Prostate gland (tissue), 2 donors: ENCODE results near the gene HMX1. TPM values are rescaled to one million over a fixed set of nuclear protein-coding genes. Genes with fewer than 3 reads are reported as not detected.

Experiments
- DNase-seq: peaks from one replicate; pipeline ENCODE4 v3.0.0-alpha.2; 2019; ENCODE audit warnings: low spot score
- H3K27ac ChIP-seq, 2 donors: fragments of 200-600 bp; sonication (generic); 2 replicates each; pipeline ENCODE4 v1.5.1; 2017 to 2019
- H3K27me3 ChIP-seq: fragments of 200-600 bp; sonication (generic); replicated peaks from 2 replicates; pipeline ENCODE4 v1.5.1; 2019; ENCODE audit not compliant: insufficient read depth
- H3K36me3 ChIP-seq, 2 donors: fragments of 200-600 bp; sonication (generic); 1 replicate in 1 of 2; 2 replicates in 1 of 2; pipeline versions ENCODE4 v1.5.1 to v1.8.1; 2017 to 2019
- H3K4me1 ChIP-seq: fragments of 200-600 bp; sonication (generic); replicated peaks from 2 replicates; pipeline ENCODE4 v1.5.1; 2019
- H3K4me3 ChIP-seq, 2 donors: fragments of 200-600 bp; sonication (generic); 2 replicates each; pipeline ENCODE4 v1.5.1; 2017 to 2019
- H3K9me3 ChIP-seq: fragments of 200-600 bp; sonication (generic); 2 replicates; pipeline ENCODE4 v1.5.1; 2017
- POLR2A ChIP-seq: fragments of 450-650 bp; IDR thresholded peaks from one replicate; pipeline ENCODE4 v1.6.1; 2016; ENCODE audit warnings: antibody characterized with exemption, mild to moderate bottlenecking
- POLR2AphosphoS5 ChIP-seq: sonication (generic); formaldehyde crosslinking; IDR thresholded peaks from one replicate; pipeline ENCODE4 v1.6.1; 2017; ENCODE audit warnings: antibody characterized with exemption
- WGBS: methylation state at CpG from one replicate; pipeline ENCODE4 v1.1.5; 2018; 5-methylcytosine and 5-hydroxymethylcytosine counted together
- intact Hi-C: fragments of 100-400 bp; cut with DNase I; formaldehyde crosslinking; loops from one replicate; pipeline ENCODE4 v1.14.2; 2022
- total RNA-seq, 2 donors: library from RNA; depleted of rRNA; stranded (reverse); fragments of >200 nt; gene quantifications; one replicate each; pipeline ENCODE4 v1.1.0, GENCODE V29; 2016
- TF ChIP-seq, protein P1 (sequence below), 4 experiments: fragments of 200-600 bp in 2 of 4; fragments of 450-650 bp in 2 of 4; sonication (generic) in 2 of 4; IDR thresholded peaks; 1 replicate in 3 of 4; 2 replicates in 1 of 4; pipeline ENCODE4 v1.5.1; 2016 to 2019; ENCODE audit warnings: antibody characterized with exemption in 4 of 4, mild to moderate bottlenecking in 2 of 4, moderate library complexity in 2 of 4

The HMX1 gene
- total RNA-seq, 2 donors from 2014 or later = 5.3 TPM; not detected in 1

GRCh38 chr4:8837181-8837841 is 34.3 kb downstream of the HMX1 start:
- intact Hi-C loops = no loop called here
- H3K36me3 ChIP-seq = no peaks in the 10 kb centered on the region
- no peaks in the 10 kb centered on the region for H3K4me1 ChIP-seq
- H3K27ac ChIP-seq = no peak overlapping the region
- H3K4me3 ChIP-seq = no peak overlapping the region
- TF ChIP-seq POLR2A (no peak), POLR2AphosphoS5 (no peak)
- TF ChIP-seq, protein P1, sequence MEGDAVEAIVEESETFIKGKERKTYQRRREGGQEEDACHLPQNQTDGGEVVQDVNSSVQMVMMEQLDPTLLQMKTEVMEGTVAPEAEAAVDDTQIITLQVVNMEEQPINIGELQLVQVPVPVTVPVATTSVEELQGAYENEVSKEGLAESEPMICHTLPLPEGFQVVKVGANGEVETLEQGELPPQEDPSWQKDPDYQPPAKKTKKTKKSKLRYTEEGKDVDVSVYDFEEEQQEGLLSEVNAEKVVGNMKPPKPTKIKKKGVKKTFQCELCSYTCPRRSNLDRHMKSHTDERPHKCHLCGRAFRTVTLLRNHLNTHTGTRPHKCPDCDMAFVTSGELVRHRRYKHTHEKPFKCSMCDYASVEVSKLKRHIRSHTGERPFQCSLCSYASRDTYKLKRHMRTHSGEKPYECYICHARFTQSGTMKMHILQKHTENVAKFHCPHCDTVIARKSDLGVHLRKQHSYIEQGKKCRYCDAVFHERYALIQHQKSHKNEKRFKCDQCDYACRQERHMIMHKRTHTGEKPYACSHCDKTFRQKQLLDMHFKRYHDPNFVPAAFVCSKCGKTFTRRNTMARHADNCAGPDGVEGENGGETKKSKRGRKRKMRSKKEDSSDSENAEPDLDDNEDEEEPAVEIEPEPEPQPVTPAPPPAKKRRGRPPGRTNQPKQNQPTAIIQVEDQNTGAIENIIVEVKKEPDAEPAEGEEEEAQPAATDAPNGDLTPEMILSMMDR (IDR thresholded peaks at IDR 0.05) = no peak
- H3K27me3 ChIP-seq = no peaks in the 10 kb centered on the region
- DNase-seq = no peak
- H3K9me3 ChIP-seq = no peaks in the 10 kb centered on the region
- 49% methylated on average over 18 of the region's 19 CpGs for WGBS

DNA sequence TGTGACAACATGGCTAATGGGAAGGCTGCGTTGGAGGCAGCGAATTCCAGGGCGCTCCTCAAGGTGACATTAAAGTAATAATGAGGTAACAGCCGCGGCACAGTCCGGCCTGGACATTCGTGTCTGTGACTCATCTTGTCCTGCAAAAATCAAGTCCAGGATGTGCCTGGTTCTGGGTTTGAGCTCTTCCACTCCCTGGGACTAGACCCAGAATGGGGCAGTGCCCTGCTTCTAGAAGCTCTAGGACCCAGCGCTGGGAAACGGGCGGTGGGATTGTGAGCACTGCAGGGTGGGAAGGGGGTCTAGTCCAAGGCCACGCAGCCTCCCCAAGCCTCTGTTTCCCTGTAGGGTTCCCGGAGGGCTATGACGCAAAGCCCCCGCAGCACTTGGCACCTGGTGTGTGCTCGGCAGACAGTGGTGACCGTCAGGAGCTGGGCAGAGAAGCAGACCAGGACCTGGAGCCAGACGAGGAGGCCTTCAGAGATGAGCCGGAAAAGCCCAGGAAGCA is 34.9 kb downstream of the HMX1 start:
- TF ChIP-seq, protein P1 (IDR thresholded peaks at IDR 0.05) = no peak
- no peak for TF ChIP-seq POLR2AphosphoS5
- TF ChIP-seq POLR2A = no peak
- Histone ChIP-seq H3K27me3 (no peaks in the 10 kb centered on the region), H3K27ac (no peak overlapping the region), H3K36me3 (no peaks in the 10 kb centered on the region), H3K4me1 (no peaks in the 10 kb centered on the region), H3K4me3 (no peak overlapping the region), H3K9me3 (no peaks in the 10 kb centered on the region)
- intact Hi-C loops = no loop called here
- DNase-seq = no peak
- WGBS = 89% methylated on average over 18 of the region's 18 CpGs

DNA sequence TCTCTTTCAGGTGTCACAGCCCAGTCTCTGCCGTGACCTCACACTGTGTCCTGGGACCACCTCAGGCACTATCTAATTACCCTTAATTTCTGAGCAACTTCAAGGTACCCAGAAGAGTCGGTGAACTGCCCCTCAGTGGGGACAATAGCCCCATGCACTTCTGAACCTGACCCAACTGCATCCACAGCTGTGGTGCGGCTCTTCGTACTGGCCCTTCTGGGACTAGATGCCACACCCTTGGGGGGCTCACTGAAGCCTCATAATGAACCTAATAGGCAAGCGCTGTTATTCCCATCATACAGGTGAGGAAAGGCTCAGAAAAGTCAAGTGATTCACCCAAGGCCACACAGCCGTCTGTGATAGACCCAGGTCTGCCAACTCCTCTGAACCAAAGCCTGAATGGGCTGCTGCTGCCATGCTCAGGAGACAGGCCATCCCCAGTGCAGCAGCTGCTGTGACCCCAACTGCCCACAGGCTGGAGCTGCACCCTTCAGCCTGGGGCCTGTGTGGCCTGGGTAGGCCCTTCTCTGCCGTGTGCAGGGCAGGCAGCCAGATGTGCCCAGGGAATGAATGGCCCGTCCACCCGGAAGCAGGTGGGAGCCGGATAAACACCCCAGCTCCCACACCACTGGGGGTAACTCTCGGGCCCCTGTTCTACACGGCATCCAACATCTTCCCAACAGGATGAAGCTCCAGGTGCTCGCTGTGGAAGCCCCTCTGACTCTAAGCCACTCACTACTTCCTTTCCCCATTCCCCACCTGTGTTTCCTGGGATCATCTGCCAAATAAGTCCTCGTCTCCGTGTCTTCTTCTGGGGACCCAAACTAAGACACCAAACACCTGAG is 35.9 kb downstream of the HMX1 start:
- no peak overlapping the region for H3K27ac ChIP-seq
- H3K36me3 ChIP-seq = no peaks in the 10 kb centered on the region
- no peaks in the 10 kb centered on the region for H3K27me3 ChIP-seq
- intact Hi-C loops = no loop called here
- H3K4me1 ChIP-seq = no peaks in the 10 kb centered on the region
- no peak overlapping the region for H3K4me3 ChIP-seq
- DNase-seq = no peak
- WGBS = 86% methylated on average over 15 of the region's 15 CpGs
- H3K9me3 ChIP-seq = no peaks in the 10 kb centered on the region
- TF ChIP-seq, protein P1 (IDR thresholded peaks at IDR 0.05) = no peak
- no peak for TF ChIP-seq POLR2A
- no peak for TF ChIP-seq POLR2AphosphoS5

DNA sequence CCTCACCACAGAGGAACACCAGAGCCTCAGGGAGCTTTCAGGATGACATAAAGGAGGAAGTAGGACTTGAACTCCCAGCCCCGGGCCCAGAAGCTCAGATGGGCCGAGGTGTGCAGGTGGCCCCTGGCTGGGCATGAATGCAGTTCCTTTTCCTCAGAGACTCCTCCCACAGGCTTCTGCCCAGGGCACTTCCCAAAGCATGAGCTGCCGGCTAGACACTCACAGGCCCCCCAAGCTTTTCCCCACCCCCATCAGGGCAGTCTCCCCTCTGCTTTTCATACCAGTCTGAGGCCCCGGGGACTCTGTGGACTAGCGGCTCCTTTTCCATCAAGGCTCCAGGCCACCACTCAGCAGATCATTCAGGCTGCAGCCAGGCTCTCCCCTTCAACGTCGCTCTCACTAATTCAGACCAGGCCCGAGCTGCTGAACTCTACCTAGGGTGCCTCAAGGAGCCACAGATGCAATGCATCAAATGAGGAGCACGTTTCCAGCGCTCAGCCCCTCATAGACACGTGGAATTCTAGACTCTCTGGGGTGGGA is 36.9 kb downstream of the HMX1 start:
- Histone ChIP-seq H3K9me3 (no peaks in the 10 kb centered on the region), H3K36me3 (no peaks in the 10 kb centered on the region), H3K27me3 (no peaks in the 10 kb centered on the region), H3K27ac (no peak overlapping the region), H3K4me3 (no peak overlapping the region), H3K4me1 (no peaks in the 10 kb centered on the region)
- DNase-seq = no peak
- TF ChIP-seq POLR2AphosphoS5 = no peak
- TF ChIP-seq, protein P1 (IDR thresholded peaks at IDR 0.05) = no peak
- WGBS = 58% methylated on average over 11 of the region's 11 CpGs
- intact Hi-C loops = no loop called here
